ENCODE measurements around the gene N4BP2L2.

The N4BP2L2 gene

DNA sequence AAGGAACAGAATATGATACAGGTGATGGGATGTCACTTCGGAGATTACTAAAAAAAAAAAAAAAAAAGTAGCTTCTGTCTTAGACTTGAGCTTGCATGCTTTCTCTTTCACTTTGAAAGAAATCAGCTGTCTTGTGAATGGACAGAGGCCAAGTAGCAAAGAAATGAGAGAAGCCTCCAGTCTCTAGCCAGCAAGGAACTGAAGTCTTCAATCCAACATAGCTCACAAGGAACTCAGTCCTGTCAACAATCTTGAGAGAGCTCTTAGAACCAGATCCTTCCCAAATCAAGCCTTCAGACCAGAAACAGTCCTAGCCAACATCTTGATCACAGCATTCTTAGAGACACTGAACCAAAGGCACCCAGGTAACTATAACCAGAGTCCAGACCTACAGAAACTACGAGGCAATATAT lies 7.7 kb downstream of the N4BP2L2 start:
- no peak for TF ChIP-seq CTCF (conservative IDR thresholded peaks at IDR 0.05)
- H3K27ac ChIP-seq: no peak overlapping the region

- TF ChIP-seq ZFX (IDR thresholded peaks at IDR 0.05) (no peak), CTCF (conservative IDR thresholded peaks at IDR 0.05) (no peak)
- no peak overlapping the region for H3K27ac ChIP-seq
These were observed 10.2 kb downstream of the N4BP2L2 start for GRCh38 chr13:32528358-32528757.

GRCh38 chr13:32527151-32527550 lies 11.4 kb downstream of the N4BP2L2 start:
- TF ChIP-seq ZFX (IDR thresholded peaks at IDR 0.05) (no peak), CTCF (conservative IDR thresholded peaks at IDR 0.05) (no peak)
- no peak overlapping the region for H3K27ac ChIP-seq

DNA sequence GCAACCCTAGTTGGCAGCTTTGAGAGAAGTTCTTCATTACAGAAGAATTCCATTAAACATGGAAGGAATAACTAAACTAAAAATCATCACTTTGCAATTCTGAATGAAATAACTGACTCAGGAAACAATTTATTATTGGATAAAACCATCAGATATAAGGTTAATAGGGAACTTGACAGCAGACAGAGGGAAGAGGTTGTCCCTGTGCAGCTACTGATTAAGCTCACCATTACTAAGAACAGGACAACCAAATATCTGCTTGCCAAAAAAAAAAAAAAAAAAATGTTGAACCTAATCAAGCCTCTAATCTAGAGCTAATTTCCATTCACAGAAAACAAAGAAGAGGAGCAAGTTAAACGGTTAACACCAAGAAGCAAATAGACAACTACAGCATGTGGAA lies 12.8 kb downstream of the N4BP2L2 start:
- TF ChIP-seq ZFX (IDR thresholded peaks at IDR 0.05) (no peak), CTCF (conservative IDR thresholded peaks at IDR 0.05) (no peak)
- no peak overlapping the region for H3K27ac ChIP-seq

DNA sequence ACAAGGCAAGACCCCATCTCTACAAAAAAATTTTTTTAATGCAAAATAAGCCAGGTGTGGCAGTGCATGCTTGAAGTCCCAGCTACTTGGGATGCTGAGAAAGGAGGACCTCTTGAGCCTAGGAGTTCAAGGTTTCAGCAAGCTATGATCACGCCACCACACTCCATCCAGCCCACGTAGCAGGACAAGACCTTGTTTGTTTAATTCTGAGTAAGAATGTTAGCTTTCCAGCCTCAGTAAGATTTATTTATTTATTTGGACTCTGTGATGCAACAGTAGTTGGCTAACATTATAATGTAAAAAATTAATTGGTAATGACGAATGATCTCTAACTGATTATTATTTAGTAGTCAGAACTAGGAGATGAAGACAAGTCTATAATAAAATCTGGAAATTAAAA lies 23.3 kb downstream of the N4BP2L2 start:
- no peak overlapping the region for H3K27ac ChIP-seq
- no peak for TF ChIP-seq ZFX (IDR thresholded peaks at IDR 0.05)

DNA sequence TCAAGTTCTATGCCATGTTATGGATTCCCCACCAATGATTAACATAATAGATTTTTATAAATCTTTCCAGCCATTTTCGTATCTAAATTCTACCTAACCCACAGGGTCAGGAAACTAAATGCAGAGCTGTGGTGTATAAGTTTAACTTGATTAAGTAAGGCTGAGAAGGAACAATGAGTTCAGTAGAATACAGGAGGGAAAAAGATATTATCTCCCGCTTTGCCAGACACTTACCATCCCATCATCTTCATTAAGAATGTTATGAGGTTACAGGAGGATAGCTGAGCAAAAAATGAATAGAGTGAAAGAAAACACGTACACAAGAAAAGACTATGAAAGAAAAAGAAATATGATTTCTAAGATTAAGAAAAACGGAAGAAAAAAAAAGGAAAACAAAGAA lies 27.1 kb downstream of the N4BP2L2 start:
- no peak overlapping the region for H3K27ac ChIP-seq
- TF ChIP-seq CTCF (conservative IDR thresholded peaks at IDR 0.05) (no peak), ZFX (IDR thresholded peaks at IDR 0.05) (no peak)

DNA sequence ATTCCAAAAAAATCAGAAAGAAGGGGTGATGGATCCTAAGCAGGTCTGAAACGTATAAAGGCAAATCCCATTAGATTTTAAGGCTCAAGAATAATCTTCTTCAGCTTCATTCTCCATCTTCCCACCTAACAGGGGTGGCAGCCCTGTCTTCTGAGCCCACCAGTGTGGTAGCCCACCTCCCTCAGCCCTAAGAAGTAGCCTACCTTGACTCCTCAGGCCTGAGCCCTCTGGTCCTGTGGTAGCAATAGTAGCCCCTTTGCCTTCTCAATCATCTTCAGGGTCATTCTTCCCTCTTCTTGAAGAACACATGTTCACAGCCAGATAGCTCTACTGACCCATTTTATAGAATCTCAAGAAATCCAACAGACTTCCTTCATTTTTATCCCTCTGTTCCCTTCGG lies 33.7 kb downstream of the N4BP2L2 start:
- TF ChIP-seq CTCF (conservative IDR thresholded peaks at IDR 0.05) (no peak), ZFX (IDR thresholded peaks at IDR 0.05) (no peak)

GRCh38 chr13:32504263-32504662 lies 34.3 kb downstream of the N4BP2L2 start:
- TF ChIP-seq ZFX (IDR thresholded peaks at IDR 0.05): no peak
- TF ChIP-seq CTCF (conservative IDR thresholded peaks at IDR 0.05): no peak
- no peak overlapping the region for H3K27ac ChIP-seq

More for the DNA sequence above, 33.7 kb downstream of the N4BP2L2 start:
- no peak overlapping the region for H3K27ac ChIP-seq
